MM.1S (cell line): ENCODE measurements around the gene KCNT1.

Experiments
- EZH2phosphoT487 ChIP-seq: fragments of 300-600 bp; sonication (generic); IDR thresholded peaks from 2 replicates; pipeline ENCODE4 v1.6.1; 2018; ENCODE audit warnings: antibody characterized with exemption, low read length
- TF ChIP-seq, protein P1 (sequence below): fragments of 300-600 bp; sonication (generic); IDR thresholded peaks from 2 replicates; pipeline ENCODE4 v1.5.1; 2016; ENCODE audit warnings: antibody characterized with exemption, low read length, mixed read lengths

GRCh38 chr9:135801070-135801469, 99.1 kb downstream of the KCNT1 start:
- TF ChIP-seq, protein P1, sequence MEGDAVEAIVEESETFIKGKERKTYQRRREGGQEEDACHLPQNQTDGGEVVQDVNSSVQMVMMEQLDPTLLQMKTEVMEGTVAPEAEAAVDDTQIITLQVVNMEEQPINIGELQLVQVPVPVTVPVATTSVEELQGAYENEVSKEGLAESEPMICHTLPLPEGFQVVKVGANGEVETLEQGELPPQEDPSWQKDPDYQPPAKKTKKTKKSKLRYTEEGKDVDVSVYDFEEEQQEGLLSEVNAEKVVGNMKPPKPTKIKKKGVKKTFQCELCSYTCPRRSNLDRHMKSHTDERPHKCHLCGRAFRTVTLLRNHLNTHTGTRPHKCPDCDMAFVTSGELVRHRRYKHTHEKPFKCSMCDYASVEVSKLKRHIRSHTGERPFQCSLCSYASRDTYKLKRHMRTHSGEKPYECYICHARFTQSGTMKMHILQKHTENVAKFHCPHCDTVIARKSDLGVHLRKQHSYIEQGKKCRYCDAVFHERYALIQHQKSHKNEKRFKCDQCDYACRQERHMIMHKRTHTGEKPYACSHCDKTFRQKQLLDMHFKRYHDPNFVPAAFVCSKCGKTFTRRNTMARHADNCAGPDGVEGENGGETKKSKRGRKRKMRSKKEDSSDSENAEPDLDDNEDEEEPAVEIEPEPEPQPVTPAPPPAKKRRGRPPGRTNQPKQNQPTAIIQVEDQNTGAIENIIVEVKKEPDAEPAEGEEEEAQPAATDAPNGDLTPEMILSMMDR = no peak
- TF ChIP-seq EZH2phosphoT487 = no peak
